Left renal cortex interstitium (tissue), 4 donors: Measurements from ENCODE around the gene IQSEC1. TPM values are rescaled to one million over a fixed set of nuclear protein-coding genes. Genes with fewer than 3 reads are reported as not detected.

Experiments used
- DNase-seq, 4 donors: peaks; one replicate each; pipeline ENCODE4 v3.0.0-alpha.2; 2013; ENCODE audit warnings: low read depth in 4 of 4, low spot score in 2 of 4, missing footprints in 1 of 4
- polyA plus RNA-seq, 4 donors: library from polyadenylated mRNA; unstranded; fragments of 120-200 nt; gene quantifications; one replicate each; pipeline ENCODE4 v1.2.1, GENCODE V29; 2013; ENCODE audit not compliant: insufficient read length in 4 of 4

IQSEC1 gene
- polyA plus RNA-seq, 4 donors, result 27.0 to 42.2 (median 33.0) TPM

DNA sequence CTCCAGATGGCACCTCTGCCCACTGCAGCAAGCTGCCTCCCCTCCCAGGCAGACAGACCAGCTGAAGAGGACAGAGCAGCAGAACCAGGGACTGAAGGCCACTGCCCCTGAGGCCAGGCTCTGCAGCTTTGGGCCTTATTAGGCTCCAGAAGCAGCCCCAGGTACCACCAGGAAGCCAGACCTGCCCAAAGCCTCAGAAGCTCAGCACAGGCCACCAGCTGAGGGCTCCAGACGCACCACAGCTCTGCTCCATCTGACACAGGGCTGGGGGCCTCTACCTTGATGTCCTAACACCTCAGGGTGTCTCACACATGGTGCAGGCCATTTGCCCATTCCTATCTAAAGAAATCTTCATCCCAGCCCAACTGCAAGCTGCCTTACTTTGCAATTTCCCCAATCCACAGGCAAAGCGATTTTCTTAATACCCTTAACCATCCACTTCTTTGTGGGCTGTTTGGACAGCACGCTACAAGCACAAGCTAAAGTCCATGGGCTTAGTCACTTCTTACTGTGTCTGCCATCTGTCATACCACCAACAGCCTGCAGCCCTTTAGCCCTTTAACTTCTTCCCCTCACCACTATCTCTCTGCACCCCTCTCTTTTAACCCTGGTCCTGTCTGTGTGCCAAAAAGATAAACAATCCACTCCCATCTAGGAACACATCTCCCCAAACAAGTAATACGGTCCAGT, 112.1 kb downstream of the IQSEC1 start:
- no peak for DNase-seq

DNA sequence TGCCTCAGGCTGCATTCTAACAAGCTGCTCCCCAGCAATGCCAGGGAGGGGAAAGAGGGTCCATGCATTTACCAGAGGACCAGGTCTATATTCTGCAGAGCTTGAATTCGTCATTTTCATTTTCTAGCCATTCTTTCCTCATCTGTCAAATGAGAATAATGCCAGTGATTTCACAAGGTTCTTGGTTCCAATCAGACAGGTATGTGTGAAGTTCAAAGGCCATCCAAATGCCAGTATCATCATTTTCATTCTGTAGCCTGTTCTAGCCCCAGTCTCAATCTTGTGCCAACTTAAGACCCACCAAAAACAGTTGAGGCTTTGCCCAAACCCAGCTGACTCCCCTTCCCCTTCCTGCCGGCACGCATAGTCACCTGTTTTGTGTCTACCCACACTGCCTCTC, 112.7 kb downstream of the IQSEC1 start:
- no peak for DNase-seq

DNA sequence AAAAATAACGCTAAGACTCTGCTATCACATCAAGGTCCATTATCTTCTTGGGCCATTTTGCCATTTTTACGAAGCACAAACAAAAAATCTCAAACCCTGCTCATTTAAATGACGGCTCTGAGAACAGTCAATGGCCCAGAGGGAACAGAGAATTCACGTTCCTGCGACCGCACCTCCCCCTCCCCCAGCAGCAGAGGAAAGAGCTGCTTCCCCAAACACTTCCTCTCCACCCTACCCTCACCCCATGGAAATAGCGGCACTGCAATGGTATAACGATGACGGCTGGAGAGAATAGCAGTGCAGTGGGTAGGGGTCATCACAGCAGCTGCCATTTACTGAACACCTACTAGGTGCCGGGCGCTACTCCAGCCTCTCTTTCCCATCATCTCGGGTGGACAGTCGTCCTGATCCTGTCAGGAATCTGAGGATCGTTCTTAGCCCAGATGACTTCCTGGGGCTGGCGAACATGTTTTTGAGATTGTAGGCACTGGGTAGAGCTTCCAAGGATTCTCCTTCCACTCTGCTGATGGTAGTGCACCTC, 113.3 kb downstream of the IQSEC1 start:
- DNase-seq, result no peak

- no peak for DNase-seq
These were observed 113.8 kb downstream of the IQSEC1 start for GRCh38 chr3:12959410-12959809.

- DNase-seq, result no peak
These were observed 115.1 kb downstream of the IQSEC1 start for GRCh38 chr3:12957824-12958792.

- DNase-seq, result no peak
These were observed 115.9 kb downstream of the IQSEC1 start for GRCh38 chr3:12957339-12957738.

GRCh38 chr3:12956316-12956660, 116.9 kb downstream of the IQSEC1 start:
- DNase-seq, result no peak

GRCh38 chr3:12955651-12956315, 117.4 kb downstream of the IQSEC1 start:
- DNase-seq, result no peak

GRCh38 chr3:12954891-12955650, 118.2 kb downstream of the IQSEC1 start:
- DNase-seq, result no peak

- DNase-seq, result no peak
These were observed 119.0 kb downstream of the IQSEC1 start for GRCh38 chr3:12954180-12954579.

GRCh38 chr3:12953201-12953995, 119.8 kb downstream of the IQSEC1 start:
- no peak for DNase-seq

- DNase-seq, result no peak
These were observed 120.7 kb downstream of the IQSEC1 start for GRCh38 chr3:12952343-12953200.

DNA sequence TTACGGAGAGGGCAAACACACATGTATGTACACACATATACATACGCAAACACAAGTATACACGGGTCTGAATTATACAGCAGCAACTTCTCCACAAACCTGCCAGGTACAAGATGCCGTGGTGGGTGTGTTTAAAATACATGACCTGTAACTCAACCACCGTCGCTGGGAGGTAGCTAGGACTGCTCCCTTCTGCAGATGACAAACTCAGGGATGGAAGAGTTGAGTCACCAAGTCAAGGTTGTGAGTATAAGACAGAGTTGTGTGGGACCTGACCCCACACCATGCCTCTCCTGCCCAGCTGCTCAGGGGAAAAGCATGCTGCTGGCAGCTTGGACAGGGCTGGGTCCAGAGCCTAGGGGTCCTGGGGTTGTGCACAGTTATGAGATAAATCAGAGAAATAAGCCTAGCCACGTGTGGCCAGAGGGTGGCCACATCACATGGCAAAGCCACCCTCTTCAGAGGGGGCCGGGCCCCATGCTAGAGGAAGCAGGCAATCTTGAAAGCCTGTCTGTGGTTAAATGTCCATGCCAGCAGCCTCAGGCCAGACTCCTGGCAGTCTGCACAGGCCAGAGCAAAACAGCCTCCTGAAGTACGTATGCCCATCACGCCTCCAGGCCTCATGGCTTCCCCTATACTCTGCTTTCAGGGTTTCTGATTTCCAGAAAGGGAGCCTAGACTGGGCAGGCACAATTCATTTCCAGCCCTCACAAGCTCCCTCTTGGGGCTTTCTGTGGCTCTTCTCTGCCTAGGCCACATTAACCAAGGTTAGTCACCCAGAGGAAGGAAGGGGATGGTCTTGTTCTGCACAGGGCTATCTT, 124.1 kb downstream of the IQSEC1 start:
- DNase-seq, result no peak

GRCh38 chr3:12948371-12948770, 124.9 kb downstream of the IQSEC1 start:
- DNase-seq, result no peak

DNA sequence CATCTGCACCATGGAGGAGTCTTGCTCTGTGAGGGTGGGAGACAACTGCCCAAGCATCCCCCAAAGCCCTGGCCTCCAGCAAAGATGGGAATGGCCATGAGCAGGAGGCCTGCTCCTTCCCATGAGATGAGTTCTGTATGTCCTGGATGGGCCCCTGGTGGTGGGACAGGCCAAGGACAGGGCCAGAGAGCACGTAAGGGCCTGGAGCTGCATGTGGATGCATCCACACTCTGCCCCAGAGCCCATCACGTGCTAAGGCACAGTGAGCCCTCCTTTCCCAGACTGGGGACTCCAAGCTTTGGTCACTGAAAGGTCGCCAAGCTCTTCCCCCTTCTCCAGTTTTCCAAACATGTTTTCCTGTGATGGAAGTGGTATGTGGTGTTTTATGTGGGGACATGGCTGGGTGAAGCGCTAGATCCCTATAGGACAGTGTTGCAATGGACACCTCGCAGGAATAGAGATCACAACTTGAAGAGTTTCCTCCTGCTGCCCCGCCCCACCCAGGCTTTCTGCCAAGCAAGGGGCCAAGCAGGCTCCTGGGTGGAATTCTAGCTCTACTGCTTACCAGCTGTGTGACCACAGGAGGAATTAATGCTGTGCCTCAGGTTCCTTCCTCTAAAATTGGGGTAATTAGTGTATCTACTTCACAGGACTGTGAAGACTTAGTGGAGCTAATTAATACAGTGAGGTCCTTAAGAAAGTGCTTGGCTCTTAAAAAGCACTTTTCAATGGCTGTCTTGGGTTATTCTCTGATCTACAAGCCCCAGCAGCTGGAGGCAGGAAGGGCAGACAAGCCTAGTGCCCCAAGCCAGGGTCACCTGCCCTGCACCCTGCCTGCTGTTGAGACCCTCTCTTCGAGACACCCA, 125.5 kb downstream of the IQSEC1 start:
- DNase-seq, result no peak

DNA sequence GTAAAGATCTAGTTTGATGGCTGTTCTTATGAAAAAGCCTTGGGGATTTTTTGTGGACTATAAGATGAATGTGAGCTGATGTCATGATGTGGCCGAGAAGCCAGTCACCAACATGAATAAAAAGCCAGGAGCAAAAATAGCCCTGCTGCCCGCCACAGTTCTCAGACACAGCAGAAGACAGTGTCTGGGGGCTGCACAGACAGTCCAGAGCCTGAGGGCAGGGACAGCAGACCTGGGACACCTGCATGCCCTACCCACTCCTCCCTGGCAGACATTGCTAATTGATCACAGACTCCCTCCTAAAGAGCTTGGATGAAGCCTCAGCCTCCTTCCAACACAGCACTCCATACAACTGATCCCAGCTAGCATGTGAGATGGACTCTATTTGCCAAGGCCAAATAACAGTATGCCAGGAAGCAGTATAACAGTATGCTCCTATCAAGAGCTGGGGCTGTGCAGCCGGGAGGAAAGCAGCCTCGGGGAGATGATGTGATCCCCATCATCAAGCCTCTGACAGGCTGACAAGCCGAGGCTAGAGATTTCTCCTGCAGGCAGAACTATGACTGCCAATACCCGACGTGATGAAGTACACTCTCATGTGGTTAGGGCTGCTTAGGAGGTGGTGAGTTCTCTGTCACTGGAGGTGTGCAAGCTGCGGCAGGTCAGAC, 126.4 kb downstream of the IQSEC1 start:
- no peak for DNase-seq
